ENCODE results near the gene BCAR1. TPM values are rescaled to one million over a fixed set of nuclear protein-coding genes. Genes with fewer than 3 reads are reported as not detected.

Gene BCAR1
- total and polyA plus RNA-seq, 2 of the 13 experiments (the other 11 are each of a cell fraction or from before 2014, with no cell fraction given) = 48.1 to 51.7 TPM

- TSS peak; percentile 26 for BruUV-seq (replicated peaks)
- H2AFZ ChIP-seq (ENCODE audit: low read length) = no peak overlapping the region
- no peak overlapping the region for H3K4me2 ChIP-seq (ENCODE audit: low read depth, low read length)
- H3K27me3 ChIP-seq (ENCODE audit: control insufficient read depth in 1 of 2, insufficient read depth in 2 of 2, low read length in 2 of 2) = no peaks in the 10 kb centered on the region
- POLR2A ChIA-PET = interaction anchor here (1.1 to 2.2 kb wide), 3 partner anchors 16 to 45 kb away, joined by 3 to 6 read pairs (median 6); no protein-coding TSS in a partner anchor
- no peak overlapping the region for H3K4me3 ChIP-seq (replicated peaks in 1 of 3; ENCODE audit: insufficient read depth in 1 of 3, low read depth in 2 of 3, low read length in 3 of 3)
- H3K9me3 ChIP-seq (ENCODE audit: low read length) = no peaks in the 10 kb centered on the region
- ATAC-seq (peak; percentile 55), FAIRE-seq (no peak), DNase-seq (ENCODE audit: low spot score) (no peak)
- H3K79me2 ChIP-seq (ENCODE audit: insufficient read depth, low read length) = no peaks in the 10 kb centered on the region
- peaks cover 22 to 35% of the 10 kb centered on the region in 2 experiments for H3K36me3 ChIP-seq (replicated peaks in 1 of 2; ENCODE audit: control insufficient read depth in 1 of 2, insufficient read depth in 2 of 2, low read length in 2 of 2)
- no peaks in the 10 kb centered on the region for H4K20me1 ChIP-seq (ENCODE audit: insufficient read depth, low read length)
- no peak overlapping the region for H3K27ac ChIP-seq (ENCODE audit: extremely low read length, insufficient read depth, low read length)
- H3K4me1 ChIP-seq (ENCODE audit: insufficient read depth, low read length) = peaks cover 11% of the 10 kb centered on the region
- in situ Hi-C loops (cut with HindIII; ENCODE audit: extremely low pct_ligation_motif_present, low pct_unique_long_range_greater_than_20kb) (no loop called here), intact Hi-C loops (cut with micrococcal nuclease; ENCODE audit: unreplicated experiment) (no loop called here)
- no peak overlapping the region for H3K9ac ChIP-seq (ENCODE audit: insufficient read depth, low read depth, low read length)
- TF ChIP-seq EZH2 (conservative IDR thresholded peaks at IDR 0.05; ENCODE audit: low read depth, low read length) = no peak
- TF ChIP-seq ZNF230 (CRISPR knock-in tag; IDR thresholded peaks at IDR 0.05) = no peak
- no peak for TF ChIP-seq TAF1 (CRISPR knock-in tag; IDR thresholded peaks at IDR 0.05)
- TF ChIP-seq ATF1 (CRISPR knock-in tag; IDR thresholded peaks at IDR 0.05) = no peak
- 0 out of 2 replicates have a peak, but pooled peaks have one; percentile 73 for TF ChIP-seq ESRRA (CRISPR knock-in tag; IDR thresholded peaks at IDR 0.05; ENCODE audit: low read depth)
- TF ChIP-seq ZNF777 (CRISPR knock-in tag; IDR thresholded peaks at IDR 0.05) = no peak
- no peak for TF ChIP-seq ZNF160 (CRISPR knock-in tag; IDR thresholded peaks at IDR 0.05)
- TF ChIP-seq ZFP82 (CRISPR knock-in tag; IDR thresholded peaks at IDR 0.05; ENCODE audit: borderline replicate concordance) = no peak
- TF ChIP-seq, protein P1, sequence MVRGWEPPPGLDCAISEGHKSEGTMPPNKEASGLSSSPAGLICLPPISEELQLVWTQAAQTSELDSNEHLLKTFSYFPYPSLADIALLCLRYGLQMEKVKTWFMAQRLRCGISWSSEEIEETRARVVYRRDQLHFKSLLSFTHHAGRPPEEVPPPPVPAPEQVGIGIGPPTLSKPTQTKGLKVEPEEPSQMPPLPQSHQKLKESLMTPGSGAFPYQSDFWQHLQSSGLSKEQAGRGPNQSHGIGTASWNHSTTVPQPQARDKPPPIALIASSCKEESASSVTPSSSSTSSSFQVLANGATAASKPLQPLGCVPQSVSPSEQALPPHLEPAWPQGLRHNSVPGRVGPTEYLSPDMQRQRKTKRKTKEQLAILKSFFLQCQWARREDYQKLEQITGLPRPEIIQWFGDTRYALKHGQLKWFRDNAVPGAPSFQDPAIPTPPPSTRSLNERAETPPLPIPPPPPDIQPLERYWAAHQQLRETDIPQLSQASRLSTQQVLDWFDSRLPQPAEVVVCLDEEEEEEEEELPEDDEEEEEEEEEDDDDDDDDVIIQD (CRISPR knock-in tag; IDR thresholded peaks at IDR 0.05; ENCODE audit: low read depth) = no peak
- no peak for TF ChIP-seq TEAD3 (CRISPR knock-in tag; optimal IDR thresholded peaks at IDR 0.05; ENCODE audit: borderline replicate concordance)
- TF ChIP-seq FOSL2 (CRISPR knock-in tag; IDR thresholded peaks at IDR 0.05) = peak; percentile 49; the same call in 1 of the 2 replicates
- no peak for TF ChIP-seq ZMAT5 (CRISPR knock-in tag; IDR thresholded peaks at IDR 0.05; ENCODE audit: borderline replicate concordance, low read depth)
- CTCF ChIA-PET (ENCODE audit: low intra/inter-chr PET ratio, low total read pairs) = no interaction called here
These were observed 37.8 kb upstream of the BCAR1 start for GRCh38 chr16:75289189-75289588.

Measured in HepG2 (cell line).